H1 (cell line): ENCODE measurements around the gene GPS1. TPM values are rescaled to one million over a fixed set of nuclear protein-coding genes. Genes with fewer than 3 reads are reported as not detected.

Source experiments
- CTCF ChIA-PET: fragments of 300-600 bp; sonication (Branson Sonifier 250); formaldehyde crosslinking; loops from one replicate; lab custom pipeline; 2021; ENCODE audit not compliant: partially characterized antibody; lab: Charles Lee
- POLR2A ChIA-PET: fragments of 300-600 bp; sonication (Branson Sonifier 250); formaldehyde crosslinking; loops from one replicate; lab custom pipeline; 2021; ENCODE audit warnings: inconsistent platforms; ENCODE audit not compliant: partially characterized antibody; lab: Charles Lee
- DNase-seq, 2 experiments: peaks; one replicate each; pipeline versions ENCODE4 v3.0.0 to v3.0.0-alpha.2; 2010 to 2022; ENCODE audit warnings: low spot score in 2 of 2, low read depth in 1 of 2, mixed read lengths in 1 of 2
- FAIRE-seq: peaks from 2 replicates; lab custom pipeline; 2011; peaks lifted over from hg19 to GRCh38; lab: Jason Lieb, UNC
- H2AFZ ChIP-seq: 2 replicates; pipeline ENCODE4 v1.8.1; 2012; ENCODE audit warnings: low read length, inconsistent platforms
- H2AK5ac ChIP-seq: 2 replicates; pipeline ENCODE4 v1.6.1; 2013; ENCODE audit warnings: low read depth, low read length
- H2BK120ac ChIP-seq: replicated peaks from 2 replicates; pipeline ENCODE3; 2013; ENCODE audit warnings: low read depth, low read length, inconsistent platforms
- H2BK12ac ChIP-seq: 2 replicates; pipeline ENCODE4 v1.6.1; 2013; ENCODE audit warnings: low read depth, low read length
- H2BK15ac ChIP-seq: 2 replicates; pipeline ENCODE4 v1.6.1; 2013; ENCODE audit warnings: low read length
- H2BK20ac ChIP-seq: 2 replicates; pipeline ENCODE4 v1.6.1; 2013; ENCODE audit warnings: low read length
- H2BK5ac ChIP-seq: 2 replicates; pipeline ENCODE4 v1.6.1; 2013; ENCODE audit warnings: low read depth, low read length
- H3K14ac ChIP-seq: 2 replicates; pipeline ENCODE4 v1.6.1; 2013; ENCODE audit warnings: inconsistent platforms; ENCODE audit not compliant: insufficient read length
- H3K18ac ChIP-seq: 2 replicates; pipeline ENCODE4 v1.6.1; 2013; ENCODE audit warnings: low read length; ENCODE audit errors: extremely low read depth
- H3K23ac ChIP-seq: 2 replicates; pipeline ENCODE4 v1.6.1; 2013; ENCODE audit warnings: inconsistent platforms; ENCODE audit not compliant: insufficient read length
- H3K23me2 ChIP-seq: 2 replicates; pipeline ENCODE4 v1.6.1; 2013; ENCODE audit warnings: low read depth, low read length
- H3K27ac ChIP-seq: 2 replicates; pipeline ENCODE4 v1.6.1; 2011; ENCODE audit warnings: low read depth, low read length, inconsistent platforms
- H3K27me3 ChIP-seq, 4 experiments: replicated peaks in 1 of 4; 1 replicate in 1 of 4; 2 replicates in 3 of 4; pipeline versions ENCODE4 v1.6.1 to v1.8.1; 2011 to 2013; ENCODE audit warnings: low read length in 3 of 4, mild to moderate bottlenecking in 3 of 4, inconsistent platforms in 2 of 4, mixed read lengths in 2 of 4, moderate library complexity in 1 of 4; ENCODE audit not compliant: control insufficient read depth in 3 of 4, insufficient read depth in 3 of 4; ENCODE audit errors: extremely low read depth in 1 of 4
- H3K36me3 ChIP-seq, 4 experiments: 2 replicates each; pipeline versions ENCODE4 v1.6.1 to v1.8.1; 2011 to 2013; ENCODE audit warnings: mild to moderate bottlenecking in 4 of 4, low read length in 3 of 4, moderate library complexity in 2 of 4, control low read depth in 1 of 4, inconsistent platforms in 1 of 4; ENCODE audit not compliant: insufficient read depth in 4 of 4, control insufficient read depth in 2 of 4
- H3K4ac ChIP-seq: replicated peaks from 2 replicates; pipeline ENCODE3; 2013; ENCODE audit warnings: low read length, low read depth, mixed read lengths, inconsistent platforms; ENCODE audit not compliant: insufficient read length
- H3K4me1 ChIP-seq, 4 experiments: replicated peaks in 1 of 4; 1 replicate in 1 of 4; 2 replicates in 3 of 4; pipeline versions ENCODE4 v1.6.1 to v1.8.1; 2011 to 2013; ENCODE audit warnings: low read length in 3 of 4, inconsistent platforms in 2 of 4, mixed read lengths in 1 of 4; ENCODE audit not compliant: insufficient read depth in 4 of 4, control insufficient read depth in 3 of 4
- H3K4me2 ChIP-seq, 2 experiments: 2 replicates each; pipeline versions ENCODE4 v1.6.1 to v1.8.1; 2011 to 2013; ENCODE audit warnings: low read depth in 2 of 2, low read length in 2 of 2, control low read depth in 1 of 2, inconsistent platforms in 1 of 2, mild to moderate bottlenecking in 1 of 2; ENCODE audit not compliant: insufficient read depth in 1 of 2
- H3K4me3 ChIP-seq, 4 experiments: fragments of 200-600, 300-600 bp in 1 of 4; sonication (generic), shearing (Covaris generic), sonication (Bioruptor Twin) in 1 of 4; 2 replicates each; pipeline versions ENCODE4 v1.5.1 to v1.8.1; 2011 to 2016; ENCODE audit warnings: low read length in 4 of 4, low read depth in 3 of 4, control low read depth in 2 of 4, inconsistent platforms in 2 of 4, mild to moderate bottlenecking in 2 of 4, mixed read lengths in 1 of 4, moderate library complexity in 1 of 4; ENCODE audit not compliant: insufficient read depth in 2 of 4; ENCODE audit errors: extremely low read depth in 1 of 4
- H3K56ac ChIP-seq: replicated peaks from 2 replicates; pipeline ENCODE3; 2013; ENCODE audit warnings: low read depth, mild to moderate bottlenecking, mixed read lengths, low read length, inconsistent platforms; ENCODE audit not compliant: insufficient read length
- H3K79me1 ChIP-seq: 2 replicates; pipeline ENCODE4 v1.6.1; 2013; ENCODE audit warnings: low read depth, low read length, control low read depth
- H3K79me2 ChIP-seq, 2 experiments: 2 replicates each; pipeline versions ENCODE4 v1.6.1 to v1.8.1; 2012 to 2013; ENCODE audit warnings: low read length in 2 of 2, mild to moderate bottlenecking in 2 of 2, inconsistent platforms in 1 of 2; ENCODE audit not compliant: insufficient read depth in 2 of 2, control insufficient read depth in 1 of 2
- H3K9ac ChIP-seq, 4 experiments: replicated peaks in 1 of 4; 1 replicate in 1 of 4; 2 replicates in 3 of 4; pipeline versions ENCODE4 v1.6.1 to v1.8.1; 2011 to 2013; ENCODE audit warnings: low read depth in 3 of 4, low read length in 3 of 4, control low read depth in 2 of 4, mild to moderate bottlenecking in 2 of 4, moderate library complexity in 2 of 4, inconsistent platforms in 1 of 4; ENCODE audit errors: extremely low read depth in 1 of 4
- H3K9me3 ChIP-seq, 2 experiments: 2 replicates each; pipeline versions ENCODE4 v1.6.1 to v1.8.1; 2012 to 2013; ENCODE audit warnings: mild to moderate bottlenecking in 2 of 2, moderate library complexity in 2 of 2, control low read depth in 1 of 2, inconsistent platforms in 1 of 2, low read depth in 1 of 2, low read length in 1 of 2, mixed read lengths in 1 of 2; ENCODE audit not compliant: insufficient read depth in 2 of 2
- H4K20me1 ChIP-seq, 2 experiments: replicated peaks in 1 of 2; 2 replicates each; pipeline versions ENCODE3 to v1.8.1; 2011 to 2013; ENCODE audit warnings: inconsistent platforms in 2 of 2, low read length in 2 of 2, mild to moderate bottlenecking in 1 of 2; ENCODE audit not compliant: insufficient read depth in 2 of 2, control insufficient read depth in 1 of 2
- H4K5ac ChIP-seq: 2 replicates; pipeline ENCODE4 v1.6.1; 2013; ENCODE audit warnings: low read length, low read depth, mixed read lengths, inconsistent platforms; ENCODE audit not compliant: insufficient read length
- H4K8ac ChIP-seq: 2 replicates; pipeline ENCODE4 v1.8.0; 2013; ENCODE audit warnings: mild to moderate bottlenecking, moderate library complexity, low read length, inconsistent platforms; ENCODE audit not compliant: insufficient read depth; ENCODE audit errors: extremely low read depth
- H4K91ac ChIP-seq: replicated peaks from 2 replicates; pipeline ENCODE3; 2013; ENCODE audit warnings: low read length, mixed read lengths, inconsistent platforms; ENCODE audit not compliant: insufficient read length
- ATF3 ChIP-seq: IDR thresholded peaks from 2 replicates; pipeline ENCODE4 v1.6.1; 2011; ENCODE audit warnings: low read depth, mild to moderate bottlenecking, low read length; ENCODE audit not compliant: insufficient read depth
- CHD1 ChIP-seq: IDR thresholded peaks from 2 replicates; pipeline ENCODE4 v1.6.1; 2012; ENCODE audit warnings: low read depth, low read length, improper control_type of control experiment
- JUN ChIP-seq: IDR thresholded peaks from 2 replicates; pipeline ENCODE4 v1.6.1; 2011; ENCODE audit warnings: low read depth, mild to moderate bottlenecking, improper control_type of control experiment, low read length
- MAFK ChIP-seq: IDR thresholded peaks from 2 replicates; pipeline ENCODE4 v1.6.1; 2012; ENCODE audit warnings: low read depth, mild to moderate bottlenecking, improper control_type of control experiment, low read length
- NRF1 ChIP-seq: IDR thresholded peaks from 2 replicates; pipeline ENCODE4 v1.6.1; 2011; ENCODE audit warnings: mild to moderate bottlenecking, low read depth, low read length, improper control_type of control experiment
- RNF2 ChIP-seq: fragments of 200-900, 300-1000 bp; sonication (generic); IDR thresholded peaks from 2 replicates; pipeline ENCODE4 v1.7.1; 2016; ENCODE audit warnings: borderline replicate concordance, low read depth, mild to moderate bottlenecking, antibody characterized with exemption, low read length; ENCODE audit not compliant: poor library complexity, severe bottlenecking; ENCODE audit errors: missing control alignments
- SIN3A ChIP-seq, 2 experiments: IDR thresholded peaks in 1 of 2; conservative IDR thresholded peaks in 1 of 2; 2 replicates each; pipeline ENCODE4 v1.6.1; 2011 to 2012; ENCODE audit warnings: low read length in 2 of 2, improper control_type of control experiment in 1 of 2, low read depth in 1 of 2, mild to moderate bottlenecking in 1 of 2
- SIX5 ChIP-seq: IDR thresholded peaks from 2 replicates; pipeline ENCODE4 v1.6.1; 2011; ENCODE audit warnings: mild to moderate bottlenecking, low read depth, low read length
- SP4 ChIP-seq: IDR thresholded peaks from 2 replicates; pipeline ENCODE4 v1.6.1; 2012; ENCODE audit warnings: low read length, inconsistent platforms
- SRF ChIP-seq: IDR thresholded peaks from 2 replicates; pipeline ENCODE4 v1.6.1; 2011; ENCODE audit warnings: mild to moderate bottlenecking, low read depth, low read length, moderate library complexity
- WGBS, 2 experiments: shearing (Covaris generic) in 1 of 2; methylation state at CpG; one replicate each; pipeline versions ENCODE4 v1.1.6 to v1.1.7; 2013 to 2015; ENCODE audit warnings: low lambda C conversion rate in 2 of 2, mixed read lengths in 2 of 2, inconsistent platforms in 1 of 2, low coverage in 1 of 2, missing lambda C conversion rate in 1 of 2; ENCODE audit not compliant: insufficient replicate concordance in 2 of 2, insufficient coverage in 1 of 2, insufficient read length in 1 of 2; ENCODE audit errors: extremely low coverage in 1 of 2, missing lambda C conversion rate in 1 of 2; 5-methylcytosine and 5-hydroxymethylcytosine counted together
- polyA plus RNA-seq, 7 experiments: library from polyadenylated mRNA; depleted of rRNA in 3 of 7; stranded (reverse) in 5 of 7; unstranded in 2 of 7; fragments of >200 nt in 5 of 7; fragments of 200-250 nt in 2 of 7; gene quantifications; 1 replicate in 5 of 7; 2 replicates in 1 of 7; 4 replicates in 1 of 7; pipeline versions ENCODE4 v1.2.1 to v1.2.3, GENCODE V29; 2011 to 2013; ENCODE audit warnings: missing spikeins in 2 of 7, mixed read lengths in 2 of 7
- total RNA-seq: library from RNA; stranded (reverse); fragmentation: NEBNext Ultra II Directional; extraction: Animal tissue kit (Norgen Biotek cat#: 25700); gene quantifications from 2 replicates; pipeline ENCODE4 v1.2.1, GENCODE V29; 2021

The GPS1 gene
- total and polyA plus RNA-seq, 2 of the 8 experiments (the other 6 are each of a cell fraction or from before 2014, with no cell fraction given) = 153 to 277 TPM

GRCh38 chr17:82094931-82095776 lies 43.5 kb downstream of the GPS1 start:
- Histone ChIP-seq H3K4ac (no peak overlapping the region), H3K56ac (no peak overlapping the region), H4K20me1 (peaks cover 12 to 53% of the 10 kb centered on the region in 2 experiments), H3K23ac (no peak overlapping the region), H3K4me1 (peaks cover 0 to 21% (median 16%) of the 10 kb centered on the region in 4 experiments; a peak in 6 of 7 replicates), H2BK15ac (no peak overlapping the region), H3K79me2 (peaks cover 15 to 45% of the 10 kb centered on the region in 2 experiments; a peak in 3 of 4 replicates), H3K14ac (no peak overlapping the region), H4K91ac (no peak overlapping the region), H3K27ac (0 out of 2 replicates have a peak overlapping the region, but pooled peaks have one; percentile 30), H3K9me3 (no peaks in the 10 kb centered on the region), H3K4me2 (no peak overlapping the region; a peak in 2 of 4 replicates), H2BK20ac (no peak overlapping the region), H2AFZ (no peak overlapping the region), H2BK120ac (no peak overlapping the region), H3K79me1 (peaks cover 19% of the 10 kb centered on the region), H3K9ac (no peak overlapping the region; a peak in 1 of 7 replicates), H2AK5ac (no peak overlapping the region), H3K36me3 (peaks cover 39 to 58% (median 53%) of the 10 kb centered on the region in 4 experiments), H3K4me3 (0 out of 8 replicates have a peak overlapping the region, but pooled peaks of 2 of the 4 experiments have one; percentile 5 to 11), H4K5ac (no peak overlapping the region), H2BK5ac (peak overlapping the region; percentile 60; the same call in 1 of the 2 replicates), H3K18ac (no peak overlapping the region), H3K27me3 (no peaks in the 10 kb centered on the region), H2BK12ac (no peak overlapping the region), H4K8ac (peak overlapping the region; percentile 62; the same call in 1 of the 2 replicates), H3K23me2 (peaks cover 14% of the 10 kb centered on the region; the same call in 1 of the 2 replicates)
- POLR2A ChIA-PET = interaction anchor here (0.7 to 4.2 kb wide), 16 partner anchors 9 to 69 kb away, joined by 3 to 21 read pairs (median 6); partner anchors contain the start of genes DUS1L, GPS1 and RFNG
- FAIRE-seq (no peak), DNase-seq (no peak)
- WGBS, 2 experiments = 90% methylated on average over 23 of the region's 37 CpGs; no CpG with 5 or more reads in 1 of the 2 experiments
- CTCF ChIA-PET = interaction anchor here (0.6 to 1.6 kb wide), 8 partner anchors 9 to 147 kb away, joined by 3 to 6 read pairs (median 4); no protein-coding TSS in a partner anchor
- no peak for TF ChIP-seq SIX5
- no peak for TF ChIP-seq MAFK
- no peak for TF ChIP-seq SP4
- no peak for TF ChIP-seq CHD1
- TF ChIP-seq RNF2 = no peak
- no peak for TF ChIP-seq SIN3A (conservative IDR thresholded peaks at IDR 0.05 in 1 of 2, IDR thresholded peaks at IDR 0.05 in 1 of 2; ENCODE audit: low read depth in 1 of 2, low read length in 2 of 2)
- TF ChIP-seq ATF3 = no peak
- no peak for TF ChIP-seq NRF1
- TF ChIP-seq SRF = no peak
- TF ChIP-seq JUN = no peak
